ENCODE results near the gene DBN1. TPM values are rescaled to one million over a fixed set of nuclear protein-coding genes. Genes with fewer than 3 reads are reported as not detected.

Gene DBN1
- total and polyA plus RNA-seq, 2 of the 8 experiments (the other 6 are each of a cell fraction or from before 2014, with no cell fraction given), result 168 to 333 TPM

GRCh38 chr5:177414481-177414880, 59.0 kb downstream of the DBN1 start (continued):
- TF ChIP-seq, protein P1, sequence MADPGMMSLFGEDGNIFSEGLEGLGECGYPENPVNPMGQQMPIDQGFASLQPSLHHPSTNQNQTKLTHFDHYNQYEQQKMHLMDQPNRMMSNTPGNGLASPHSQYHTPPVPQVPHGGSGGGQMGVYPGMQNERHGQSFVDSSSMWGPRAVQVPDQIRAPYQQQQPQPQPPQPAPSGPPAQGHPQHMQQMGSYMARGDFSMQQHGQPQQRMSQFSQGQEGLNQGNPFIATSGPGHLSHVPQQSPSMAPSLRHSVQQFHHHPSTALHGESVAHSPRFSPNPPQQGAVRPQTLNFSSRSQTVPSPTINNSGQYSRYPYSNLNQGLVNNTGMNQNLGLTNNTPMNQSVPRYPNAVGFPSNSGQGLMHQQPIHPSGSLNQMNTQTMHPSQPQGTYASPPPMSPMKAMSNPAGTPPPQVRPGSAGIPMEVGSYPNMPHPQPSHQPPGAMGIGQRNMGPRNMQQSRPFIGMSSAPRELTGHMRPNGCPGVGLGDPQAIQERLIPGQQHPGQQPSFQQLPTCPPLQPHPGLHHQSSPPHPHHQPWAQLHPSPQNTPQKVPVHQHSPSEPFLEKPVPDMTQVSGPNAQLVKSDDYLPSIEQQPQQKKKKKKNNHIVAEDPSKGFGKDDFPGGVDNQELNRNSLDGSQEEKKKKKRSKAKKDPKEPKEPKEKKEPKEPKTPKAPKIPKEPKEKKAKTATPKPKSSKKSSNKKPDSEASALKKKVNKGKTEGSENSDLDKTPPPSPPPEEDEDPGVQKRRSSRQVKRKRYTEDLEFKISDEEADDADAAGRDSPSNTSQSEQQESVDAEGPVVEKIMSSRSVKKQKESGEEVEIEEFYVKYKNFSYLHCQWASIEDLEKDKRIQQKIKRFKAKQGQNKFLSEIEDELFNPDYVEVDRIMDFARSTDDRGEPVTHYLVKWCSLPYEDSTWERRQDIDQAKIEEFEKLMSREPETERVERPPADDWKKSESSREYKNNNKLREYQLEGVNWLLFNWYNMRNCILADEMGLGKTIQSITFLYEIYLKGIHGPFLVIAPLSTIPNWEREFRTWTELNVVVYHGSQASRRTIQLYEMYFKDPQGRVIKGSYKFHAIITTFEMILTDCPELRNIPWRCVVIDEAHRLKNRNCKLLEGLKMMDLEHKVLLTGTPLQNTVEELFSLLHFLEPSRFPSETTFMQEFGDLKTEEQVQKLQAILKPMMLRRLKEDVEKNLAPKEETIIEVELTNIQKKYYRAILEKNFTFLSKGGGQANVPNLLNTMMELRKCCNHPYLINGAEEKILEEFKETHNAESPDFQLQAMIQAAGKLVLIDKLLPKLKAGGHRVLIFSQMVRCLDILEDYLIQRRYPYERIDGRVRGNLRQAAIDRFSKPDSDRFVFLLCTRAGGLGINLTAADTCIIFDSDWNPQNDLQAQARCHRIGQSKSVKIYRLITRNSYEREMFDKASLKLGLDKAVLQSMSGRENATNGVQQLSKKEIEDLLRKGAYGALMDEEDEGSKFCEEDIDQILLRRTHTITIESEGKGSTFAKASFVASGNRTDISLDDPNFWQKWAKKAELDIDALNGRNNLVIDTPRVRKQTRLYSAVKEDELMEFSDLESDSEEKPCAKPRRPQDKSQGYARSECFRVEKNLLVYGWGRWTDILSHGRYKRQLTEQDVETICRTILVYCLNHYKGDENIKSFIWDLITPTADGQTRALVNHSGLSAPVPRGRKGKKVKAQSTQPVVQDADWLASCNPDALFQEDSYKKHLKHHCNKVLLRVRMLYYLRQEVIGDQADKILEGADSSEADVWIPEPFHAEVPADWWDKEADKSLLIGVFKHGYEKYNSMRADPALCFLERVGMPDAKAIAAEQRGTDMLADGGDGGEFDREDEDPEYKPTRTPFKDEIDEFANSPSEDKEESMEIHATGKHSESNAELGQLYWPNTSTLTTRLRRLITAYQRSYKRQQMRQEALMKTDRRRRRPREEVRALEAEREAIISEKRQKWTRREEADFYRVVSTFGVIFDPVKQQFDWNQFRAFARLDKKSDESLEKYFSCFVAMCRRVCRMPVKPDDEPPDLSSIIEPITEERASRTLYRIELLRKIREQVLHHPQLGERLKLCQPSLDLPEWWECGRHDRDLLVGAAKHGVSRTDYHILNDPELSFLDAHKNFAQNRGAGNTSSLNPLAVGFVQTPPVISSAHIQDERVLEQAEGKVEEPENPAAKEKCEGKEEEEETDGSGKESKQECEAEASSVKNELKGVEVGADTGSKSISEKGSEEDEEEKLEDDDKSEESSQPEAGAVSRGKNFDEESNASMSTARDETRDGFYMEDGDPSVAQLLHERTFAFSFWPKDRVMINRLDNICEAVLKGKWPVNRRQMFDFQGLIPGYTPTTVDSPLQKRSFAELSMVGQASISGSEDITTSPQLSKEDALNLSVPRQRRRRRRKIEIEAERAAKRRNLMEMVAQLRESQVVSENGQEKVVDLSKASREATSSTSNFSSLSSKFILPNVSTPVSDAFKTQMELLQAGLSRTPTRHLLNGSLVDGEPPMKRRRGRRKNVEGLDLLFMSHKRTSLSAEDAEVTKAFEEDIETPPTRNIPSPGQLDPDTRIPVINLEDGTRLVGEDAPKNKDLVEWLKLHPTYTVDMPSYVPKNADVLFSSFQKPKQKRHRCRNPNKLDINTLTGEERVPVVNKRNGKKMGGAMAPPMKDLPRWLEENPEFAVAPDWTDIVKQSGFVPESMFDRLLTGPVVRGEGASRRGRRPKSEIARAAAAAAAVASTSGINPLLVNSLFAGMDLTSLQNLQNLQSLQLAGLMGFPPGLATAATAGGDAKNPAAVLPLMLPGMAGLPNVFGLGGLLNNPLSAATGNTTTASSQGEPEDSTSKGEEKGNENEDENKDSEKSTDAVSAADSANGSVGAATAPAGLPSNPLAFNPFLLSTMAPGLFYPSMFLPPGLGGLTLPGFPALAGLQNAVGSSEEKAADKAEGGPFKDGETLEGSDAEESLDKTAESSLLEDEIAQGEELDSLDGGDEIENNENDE (IDR thresholded peaks at IDR 0.05; ENCODE audit: insufficient replicate concordance, low read length), result no peak
- no peak for TF ChIP-seq RXRA (IDR thresholded peaks at IDR 0.05; ENCODE audit: insufficient read depth, low read depth, low read length)
